Anterior cingulate cortex (tissue), 58 donors: ENCODE measurements around the gene LST1.

Source experiments
- DNase-seq, 58 donors: peaks; one replicate each; lab custom pipeline; 2025; lab: John Stamatoyannopoulos, UW

The LST1 gene

DNA sequence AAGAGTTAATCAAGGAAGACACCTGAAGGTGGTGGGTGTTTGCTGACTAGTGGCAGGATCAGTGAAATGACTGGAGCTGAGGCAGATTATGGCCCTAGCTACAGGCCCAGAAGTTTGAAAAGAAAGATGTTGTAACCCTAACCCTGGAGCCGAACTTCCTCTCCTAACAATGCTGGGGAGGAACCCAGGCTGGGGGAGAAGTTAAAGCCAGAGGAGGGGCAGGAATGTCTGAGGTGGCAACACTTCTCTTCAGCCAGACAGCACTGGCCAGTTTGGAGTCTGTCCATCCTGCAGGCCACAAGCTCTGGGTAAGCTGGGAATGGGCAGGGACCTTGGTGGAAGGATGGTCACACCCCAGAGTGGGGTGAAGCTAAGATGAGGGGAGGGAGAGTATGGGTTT lies at the start of gene LST1:
LST1 (plus strand) TSS at position 270 of the 400 bp plus-strand sequence. CDS start 1,023 bp downstream, outside the sequence.
- DNase-seq: peak in 8 of 58 donors; percentile 2 to 30 (median 10)

DNA sequence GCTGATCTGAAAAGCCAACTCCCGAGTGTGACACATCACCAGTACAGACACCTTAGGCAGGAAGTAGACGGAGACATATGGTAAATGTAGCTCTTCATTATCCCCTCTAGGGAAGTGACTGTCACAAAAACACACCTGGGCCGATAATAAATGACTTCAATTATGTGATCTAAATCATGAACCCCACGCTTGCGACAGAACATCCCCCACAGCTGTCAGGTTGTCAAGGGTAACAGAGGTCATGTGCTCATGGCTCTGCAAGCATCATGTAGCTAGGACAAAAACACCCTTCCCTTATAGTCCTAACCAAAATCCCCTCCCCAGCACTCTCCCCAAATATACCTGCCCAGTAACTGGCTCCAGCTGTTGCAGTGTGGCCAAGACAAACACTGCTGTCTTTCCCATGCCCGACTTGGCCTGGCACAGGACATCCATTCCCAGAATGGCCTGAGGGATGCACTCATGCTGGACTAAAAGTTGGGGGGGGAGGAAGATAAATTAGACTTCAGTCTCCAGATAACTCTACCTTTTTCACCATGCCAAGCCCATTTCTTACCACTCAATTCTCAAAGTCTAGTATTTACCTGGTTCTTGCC lies 47.2 kb upstream of the LST1 start:
- peak in 1 of 58 donors; percentile 11 for DNase-seq

- DNase-seq: no peak
Observed at GRCh38 chr6:31540640-31541039, 45.4 kb upstream of the LST1 start.

DNA sequence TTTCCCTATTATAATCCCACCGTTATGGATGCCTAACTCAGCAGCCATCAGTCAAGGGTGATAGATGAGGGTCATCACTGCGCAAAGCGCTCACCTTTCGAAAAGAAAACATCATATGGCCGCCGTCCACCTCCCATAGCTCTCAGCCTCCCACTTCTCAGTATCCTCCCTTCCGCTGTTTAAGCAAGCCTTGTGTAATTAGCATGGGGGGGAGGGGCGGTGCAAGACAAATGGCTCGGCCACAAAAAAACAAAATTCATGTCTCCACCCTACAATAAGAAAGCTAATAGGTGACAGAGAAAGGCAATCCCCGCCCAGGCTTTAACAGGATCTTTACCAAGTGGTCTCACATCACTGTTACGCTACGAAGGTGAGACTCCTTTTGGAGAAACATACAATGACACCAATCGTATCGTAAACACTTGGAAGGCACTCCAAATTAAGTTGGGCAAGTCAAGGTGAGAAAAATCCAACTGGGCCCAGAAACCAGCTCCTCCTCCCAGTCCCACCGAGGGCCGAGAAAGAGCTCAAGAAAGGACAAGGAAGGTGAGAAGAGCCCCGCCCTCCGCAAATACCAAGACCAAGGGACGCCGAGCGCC lies 44.9 kb upstream of the LST1 start:
- peak in 7 of 58 donors; percentile 11 to 69 (median 43) for DNase-seq

- DNase-seq: peak; percentile 58 to 98 (median 94)
Observed at GRCh38 chr6:31541658-31542521, 44.2 kb upstream of the LST1 start, which contains the start of gene DDX39B. Gene DDX39B (minus strand): TSS chr6:31542003. CDS start chr6:31540532, 1,471 bp downstream.

GRCh38 chr6:31543639-31544038 lies 42.4 kb upstream of the LST1 start:
- no peak for DNase-seq

GRCh38 chr6:31544676-31545075 lies 41.4 kb upstream of the LST1 start:
- no peak for DNase-seq

DNA sequence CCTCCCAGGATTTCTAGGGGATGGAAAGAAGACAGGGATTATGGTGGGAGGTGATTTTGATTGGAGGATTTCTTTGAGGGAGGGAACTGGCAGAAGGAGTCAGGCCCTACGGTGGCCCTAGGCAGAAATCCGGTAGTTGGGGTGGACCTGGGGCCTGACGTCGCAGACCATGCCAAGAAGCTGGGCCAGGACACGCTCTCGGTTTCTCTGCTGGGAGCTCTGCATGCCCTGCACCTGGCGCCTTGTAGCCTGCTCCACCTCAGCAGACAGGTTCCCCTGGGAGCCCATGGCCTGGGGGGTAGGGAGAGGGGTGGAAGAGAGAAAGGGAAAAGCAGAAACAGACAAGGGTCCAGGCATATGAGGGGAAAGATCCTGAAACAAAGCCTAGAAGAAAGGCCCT lies 40.8 kb upstream of the LST1 start:
- DNase-seq: no peak

DNA sequence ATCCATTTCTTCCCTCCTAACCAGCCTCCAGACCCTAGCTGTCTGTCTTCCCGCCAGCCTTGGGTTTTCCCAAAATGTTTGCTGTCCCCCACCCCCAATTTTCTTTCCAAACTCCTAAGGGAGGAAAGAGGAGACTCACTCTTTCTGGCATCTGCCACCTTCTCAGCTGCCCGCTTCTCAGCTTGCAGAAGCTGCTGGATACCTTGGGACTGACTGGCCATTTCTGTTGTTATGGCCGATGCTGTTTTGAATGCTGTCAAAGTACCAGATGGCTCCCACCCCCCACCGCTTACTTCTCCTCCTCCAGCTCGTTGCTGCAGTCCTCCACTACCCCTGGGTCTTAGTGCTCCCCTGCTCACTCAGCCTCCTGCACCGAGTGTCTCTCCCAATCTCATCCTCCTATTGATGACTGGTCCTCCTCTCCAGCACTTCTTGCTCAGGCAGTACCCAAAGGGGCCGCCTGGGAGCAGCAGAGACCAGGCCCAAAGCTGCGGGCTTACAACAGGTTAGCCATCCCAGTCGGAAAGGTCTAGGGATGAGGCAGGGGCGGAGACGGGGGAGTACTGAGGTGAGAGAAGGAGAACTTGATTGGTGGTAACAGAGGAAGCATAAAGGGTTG lies 39.6 kb upstream of the LST1 start, which contains the start of gene ATP6V1G2:
ATP6V1G2 (minus strand) TSS at position 270 of the 619 bp plus-strand sequence; CDS start at position 221, 49 bp downstream.
- peak; percentile 54 to 98 (median 88) for DNase-seq

DNA sequence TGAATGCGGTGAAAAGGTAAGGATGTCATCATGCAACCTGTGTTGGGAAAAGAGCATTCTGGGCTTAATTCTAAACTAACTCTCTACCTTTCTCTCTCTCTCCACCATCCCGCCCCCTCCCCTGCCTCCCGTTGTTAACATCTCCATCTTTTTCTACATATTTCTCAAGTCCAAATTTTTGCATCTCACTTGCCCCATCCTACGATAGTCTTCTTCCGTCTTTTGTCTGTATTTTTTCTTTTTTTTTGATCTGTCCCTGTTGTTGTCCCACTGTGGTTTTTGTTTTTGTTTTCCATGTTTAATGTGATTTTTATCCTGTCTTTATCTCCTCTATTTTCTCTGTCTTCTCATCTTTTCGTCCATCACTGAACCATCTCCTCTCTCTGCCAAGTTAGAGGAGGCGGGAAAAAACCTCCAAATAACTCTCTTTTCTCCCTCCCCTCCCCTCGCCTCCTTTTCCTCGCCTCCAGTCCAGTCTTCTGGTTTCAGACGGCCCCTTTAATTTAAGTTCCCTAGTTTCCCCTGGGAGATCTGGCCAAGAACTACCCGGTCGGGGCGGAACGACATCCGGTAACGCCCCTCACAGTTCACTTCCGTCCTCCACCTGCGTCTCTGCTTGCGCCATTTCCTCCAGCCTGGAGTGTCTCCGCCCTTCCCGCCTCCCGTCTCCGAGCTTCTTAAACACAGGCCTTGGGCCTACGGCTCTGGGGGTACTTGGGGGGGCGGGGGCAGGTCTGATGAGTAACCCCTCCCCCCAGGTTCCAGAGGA lies 38.9 kb upstream of the LST1 start, which contains the start of gene NFKBIL1:
NFKBIL1 (plus strand) TSS at position 651 of the 769 bp plus-strand sequence; CDS start at position 738, 87 bp downstream.
- DNase-seq: peak; percentile 76 to 99 (median 95)

DNA sequence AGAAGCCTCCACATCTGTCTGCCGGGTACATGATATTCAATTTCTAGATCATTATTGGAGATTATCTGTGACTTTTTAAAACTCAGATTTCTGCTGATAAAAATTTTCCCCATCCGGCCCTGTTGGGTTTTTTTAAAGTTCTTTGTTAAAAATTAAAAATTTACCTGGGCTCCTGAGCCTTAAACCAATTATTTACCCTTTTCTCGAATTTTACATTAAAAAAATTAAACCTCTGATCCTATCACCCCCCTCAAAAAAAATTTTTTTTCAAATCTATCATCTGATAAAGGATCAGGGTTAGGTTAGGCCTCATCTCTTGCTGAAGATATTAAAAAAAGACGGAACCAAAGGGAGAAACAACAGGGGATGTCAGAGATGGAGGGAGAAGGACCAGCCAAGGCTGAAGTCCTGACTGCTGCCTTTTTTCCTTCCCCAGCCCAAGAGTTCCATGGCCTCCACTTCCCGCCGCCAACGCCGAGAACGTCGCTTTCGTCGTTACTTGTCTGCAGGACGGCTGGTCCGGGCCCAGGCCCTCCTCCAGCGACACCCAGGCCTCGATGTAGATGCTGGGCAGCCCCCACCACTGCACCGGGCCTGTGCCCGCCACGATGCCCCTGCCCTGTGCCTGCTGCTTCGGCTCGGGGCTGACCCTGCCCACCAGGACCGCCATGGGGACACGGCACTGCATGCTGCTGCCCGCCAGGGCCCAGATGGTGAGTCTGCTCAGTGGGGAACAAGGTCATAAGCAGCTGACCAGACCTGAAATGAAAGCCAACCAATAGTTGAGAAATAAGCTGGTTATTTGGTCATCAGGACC lies 38.1 kb upstream of the LST1 start:
- DNase-seq: peak in 2 of 58 donors; percentile 5 to 7

GRCh38 chr6:31548544-31548873 lies 37.6 kb upstream of the LST1 start:
- DNase-seq: no peak

DNA sequence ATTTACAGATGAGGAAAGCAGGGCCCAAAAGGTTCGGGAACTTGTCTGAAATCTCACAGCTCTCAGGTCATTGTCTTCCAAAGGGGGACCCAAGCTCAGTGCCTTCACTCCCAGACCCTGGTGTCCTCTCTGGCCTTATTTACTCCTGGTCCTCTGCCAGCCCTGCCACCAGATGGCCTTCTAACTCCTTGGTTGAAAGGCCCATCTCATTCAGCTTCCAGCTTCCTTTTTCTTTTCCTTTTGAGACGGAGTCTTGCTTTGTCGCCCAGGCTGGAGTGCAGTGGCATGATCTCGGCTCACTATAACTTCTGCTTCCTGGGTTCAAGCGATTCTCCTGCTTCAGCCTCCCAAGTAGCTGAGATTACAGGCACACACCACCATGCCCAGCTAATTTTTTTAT lies 34.7 kb upstream of the LST1 start:
- peak in 18 of 58 donors; percentile 4 to 33 (median 14) for DNase-seq

GRCh38 chr6:31556307-31556706 lies 29.8 kb upstream of the LST1 start:
- no peak for DNase-seq

DNA sequence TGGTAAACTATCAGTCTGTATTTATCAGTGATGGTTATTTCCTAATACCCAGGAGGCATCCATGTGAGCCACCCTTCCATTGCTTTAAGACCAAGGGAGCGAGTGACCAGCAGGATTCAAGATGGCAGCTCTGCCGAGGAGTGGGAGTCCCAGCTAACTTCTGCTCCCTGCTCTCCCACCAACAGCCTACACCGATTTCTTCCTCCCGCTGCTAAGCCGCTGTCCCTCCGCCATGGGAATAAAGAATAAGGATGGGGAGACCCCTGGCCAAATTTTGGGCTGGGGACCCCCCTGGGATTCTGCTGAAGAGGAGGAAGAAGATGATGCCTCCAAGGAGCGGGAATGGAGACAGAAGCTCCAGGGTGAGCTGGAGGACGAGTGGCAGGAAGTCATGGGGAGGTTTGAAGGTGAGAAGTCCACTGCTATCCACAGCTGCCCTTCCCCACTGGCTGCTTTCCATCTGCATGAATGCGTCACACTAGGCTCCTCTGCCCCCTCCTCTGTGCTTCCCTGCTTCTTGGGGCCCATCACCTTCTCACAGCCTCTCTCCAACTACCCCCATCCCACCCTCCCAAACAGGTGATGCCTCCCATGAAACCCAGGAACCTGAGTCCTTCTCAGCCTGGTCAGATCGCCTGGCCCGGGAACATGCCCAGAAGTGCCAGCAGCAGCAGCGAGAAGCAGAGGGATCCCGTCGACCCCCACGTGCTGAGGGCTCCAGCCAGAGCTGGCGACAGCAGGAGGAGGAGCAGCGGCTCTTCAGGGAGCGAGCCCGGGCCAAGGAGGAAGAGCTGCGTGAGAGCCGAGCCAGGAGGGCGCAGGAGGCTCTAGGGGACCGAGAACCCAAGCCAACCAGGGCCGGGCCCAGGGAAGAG lies 28.4 kb upstream of the LST1 start:
- DNase-seq: no peak

GRCh38 chr6:31558318-31558625 lies 27.8 kb upstream of the LST1 start:
- no peak for DNase-seq

DNA sequence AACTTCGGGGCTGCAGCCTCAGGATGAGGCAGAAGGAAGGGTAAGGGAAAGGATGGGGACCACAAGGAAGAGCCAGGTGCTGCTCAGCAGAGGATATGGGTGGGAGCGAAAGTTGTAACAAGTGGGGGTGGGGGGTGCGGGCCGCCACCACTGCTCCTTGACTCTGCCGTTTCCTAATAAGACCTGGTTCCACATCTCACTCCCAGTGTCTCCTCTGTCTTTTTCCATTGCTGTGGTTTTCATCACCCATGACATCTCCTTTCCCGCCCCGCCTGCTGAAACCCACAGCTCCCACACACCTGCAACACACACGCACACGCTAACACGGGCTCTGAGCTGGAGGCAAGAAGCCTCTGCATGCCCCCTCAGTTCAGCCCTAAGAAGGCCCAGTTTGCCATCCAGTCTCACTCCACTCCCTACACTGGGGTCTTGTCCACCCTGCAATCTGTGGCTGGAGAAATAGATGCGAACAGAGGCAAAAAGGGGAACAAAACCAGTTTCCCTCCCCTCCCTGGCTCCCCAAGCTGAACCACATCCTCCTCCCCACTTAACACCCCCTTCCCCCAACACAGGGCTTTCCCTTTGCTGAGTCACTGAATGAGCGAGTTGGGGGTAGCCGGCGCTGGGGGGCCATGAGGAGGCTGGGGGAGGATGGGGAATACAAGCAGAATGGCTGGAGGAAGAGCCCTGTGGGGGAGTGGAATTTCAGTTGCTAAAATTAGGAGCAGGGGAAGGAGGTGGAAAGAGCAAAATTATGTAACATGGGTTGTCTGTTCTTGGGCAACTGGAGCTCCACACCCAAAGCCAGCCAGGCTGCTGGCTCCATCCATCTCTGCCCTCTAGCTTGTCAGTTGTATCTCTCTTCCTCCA lies 27.2 kb upstream of the LST1 start:
- DNase-seq: peak in 18 of 58 donors; percentile 11 to 68 (median 34)
